RWPE2 (cell line): ENCODE results near the gene CENPP.

Experiments
- ATAC-seq: fragments of 200-7000 bp; cut with Tn5 transposase; 3 replicates; pipeline ENCODE4 v1.9.1; 2021; ENCODE audit warnings: low read depth
- DNase-seq: peaks from one replicate; pipeline ENCODE4 v3.0.0-alpha.2; 2020; ENCODE audit warnings: low spot score
- H3K27ac ChIP-seq: fragments of 450-650 bp; 2 replicates; pipeline ENCODE4 v1.5.1; 2017; ENCODE audit warnings: mild to moderate bottlenecking; ENCODE audit not compliant: poor library complexity, severe bottlenecking
- H3K27me3 ChIP-seq: fragments of 250-450 bp; sonication (Bioruptor Pico); 2 replicates; pipeline ENCODE4 v1.5.1; 2021; ENCODE audit warnings: mild to moderate bottlenecking, moderate library complexity; ENCODE audit not compliant: insufficient read depth, poor library complexity, severe bottlenecking
- H3K36me3 ChIP-seq: fragments of 250-450 bp; sonication (Bioruptor Pico); 2 replicates; pipeline ENCODE4 v1.5.1; 2020; ENCODE audit warnings: low read depth, mild to moderate bottlenecking, moderate library complexity
- H3K4me1 ChIP-seq: fragments of 250-450 bp; sonication (Bioruptor Pico); 2 replicates; pipeline ENCODE4 v1.5.1; 2021; ENCODE audit warnings: mild to moderate bottlenecking, moderate library complexity; ENCODE audit not compliant: insufficient read depth, poor library complexity, severe bottlenecking
- H3K4me3 ChIP-seq: fragments of 250-450 bp; sonication (Bioruptor Pico); 2 replicates; pipeline ENCODE4 v1.5.1; 2021; ENCODE audit warnings: mild to moderate bottlenecking, moderate library complexity; ENCODE audit not compliant: severe bottlenecking
- H3K9me3 ChIP-seq: fragments of 250-450 bp; sonication (Bioruptor Pico); 2 replicates; pipeline ENCODE4 v1.5.1; 2021; ENCODE audit warnings: mild to moderate bottlenecking, moderate library complexity; ENCODE audit not compliant: severe bottlenecking
- CTCF ChIP-seq: fragments of 450-650 bp; IDR thresholded peaks from one replicate; pipeline ENCODE4 v1.5.1; 2017; ENCODE audit warnings: mild to moderate bottlenecking, moderate library complexity; ENCODE audit not compliant: poor library complexity, severe bottlenecking

CENPP gene

DNA sequence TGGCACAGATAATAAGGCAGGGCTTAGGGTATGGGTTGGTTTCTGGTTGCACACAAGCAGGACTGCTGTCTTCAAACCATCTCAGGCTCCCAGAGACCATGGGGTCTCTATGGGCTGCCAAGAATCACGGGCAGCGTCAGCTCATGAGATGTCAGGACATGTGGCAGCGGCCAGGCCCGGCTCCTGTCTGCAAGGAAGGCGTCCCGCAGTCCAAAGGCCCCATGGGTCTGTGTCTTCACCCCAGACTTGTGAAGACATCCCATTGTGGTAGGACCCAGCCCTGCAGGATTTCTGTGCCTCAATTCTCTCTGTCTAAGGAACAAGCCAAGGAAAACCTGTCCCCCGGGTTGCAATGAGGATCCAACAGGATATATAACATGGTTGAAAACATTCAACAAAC is 311.6 kb downstream of the CENPP start:
- no peak for TF ChIP-seq CTCF
- H3K36me3 ChIP-seq: peaks cover 51% of the 10 kb centered on the region
- no peak overlapping the region for H3K27ac ChIP-seq
- H3K4me1 ChIP-seq: no peaks in the 10 kb centered on the region
- no peaks in the 10 kb centered on the region for H3K27me3 ChIP-seq
- H3K9me3 ChIP-seq: no peaks in the 10 kb centered on the region
- ATAC-seq: no peak
- DNase-seq: no peak
- H3K4me3 ChIP-seq: no peak overlapping the region

DNA sequence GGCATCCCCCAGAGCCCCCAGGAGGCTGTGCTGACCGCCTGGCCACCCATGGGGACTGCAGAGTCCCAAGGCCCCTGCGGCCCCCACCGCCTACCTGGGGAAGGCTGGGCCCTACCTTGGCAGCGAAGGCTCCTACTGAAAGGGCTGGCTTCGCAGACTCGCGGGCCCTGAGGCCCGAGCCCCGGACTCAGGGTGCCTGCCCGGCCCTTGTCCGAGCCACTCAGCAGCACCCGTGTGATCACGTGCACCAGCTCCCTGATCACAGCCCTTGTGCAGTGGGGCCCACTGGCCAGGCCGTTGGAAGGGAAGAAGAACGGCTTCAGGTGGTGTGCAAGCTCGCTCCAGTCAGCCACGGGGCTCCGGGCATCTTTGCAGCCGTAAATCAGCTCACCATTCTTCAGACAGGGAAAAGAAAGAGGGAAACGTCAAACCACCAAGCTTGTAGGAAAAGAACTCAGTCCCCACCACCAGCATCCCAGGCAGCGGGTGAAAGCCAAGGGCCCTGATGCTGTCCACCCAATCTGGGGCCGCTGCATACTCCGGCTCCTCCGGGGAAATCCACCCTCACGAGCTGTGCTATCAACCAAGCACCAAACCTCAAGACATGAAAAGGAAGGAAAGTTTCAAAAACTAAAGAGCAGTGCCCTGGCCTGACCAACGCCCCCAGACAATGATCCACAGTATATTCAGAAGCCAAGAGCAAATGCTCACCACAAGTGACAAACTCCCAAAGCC is 312.3 kb downstream of the CENPP start:
- no peaks in the 10 kb centered on the region for H3K9me3 ChIP-seq
- ATAC-seq (no peak), DNase-seq (no peak)
- no peak overlapping the region for H3K27ac ChIP-seq
- no peak for TF ChIP-seq CTCF
- H3K36me3 ChIP-seq: peaks cover 53% of the 10 kb centered on the region
- no peaks in the 10 kb centered on the region for H3K27me3 ChIP-seq
- H3K4me3 ChIP-seq: no peak overlapping the region
- H3K4me1 ChIP-seq: no peaks in the 10 kb centered on the region

DNA sequence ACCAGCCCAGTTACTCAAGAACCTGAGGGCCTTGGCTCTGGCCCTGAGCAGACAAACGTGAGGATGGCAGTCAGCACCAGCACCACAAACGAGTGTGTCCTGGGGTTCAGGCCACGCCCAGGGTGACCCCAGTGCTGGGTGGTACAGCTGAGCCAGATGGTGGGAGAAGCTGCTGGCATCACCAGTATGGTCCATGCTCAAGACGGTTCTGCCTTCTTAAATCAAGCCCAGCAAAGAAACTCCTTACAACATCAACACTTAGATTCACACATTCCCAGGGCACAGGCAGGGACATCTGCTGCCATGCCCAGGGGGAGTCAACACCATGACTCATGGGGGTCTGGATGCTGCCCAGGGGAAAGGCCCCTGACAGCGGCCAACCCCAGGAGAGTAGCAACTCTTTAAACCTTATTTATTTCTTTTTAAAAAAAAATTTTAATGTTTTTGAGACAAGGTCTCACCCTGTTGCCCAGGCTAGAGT is 312.9 kb downstream of the CENPP start:
- no peak for TF ChIP-seq CTCF
- Histone ChIP-seq H3K4me3 (no peak overlapping the region), H3K36me3 (peaks cover 51% of the 10 kb centered on the region), H3K4me1 (no peaks in the 10 kb centered on the region), H3K27me3 (no peaks in the 10 kb centered on the region), H3K27ac (no peak overlapping the region), H3K9me3 (no peaks in the 10 kb centered on the region)
- no peak for ATAC-seq
- no peak for DNase-seq

DNA sequence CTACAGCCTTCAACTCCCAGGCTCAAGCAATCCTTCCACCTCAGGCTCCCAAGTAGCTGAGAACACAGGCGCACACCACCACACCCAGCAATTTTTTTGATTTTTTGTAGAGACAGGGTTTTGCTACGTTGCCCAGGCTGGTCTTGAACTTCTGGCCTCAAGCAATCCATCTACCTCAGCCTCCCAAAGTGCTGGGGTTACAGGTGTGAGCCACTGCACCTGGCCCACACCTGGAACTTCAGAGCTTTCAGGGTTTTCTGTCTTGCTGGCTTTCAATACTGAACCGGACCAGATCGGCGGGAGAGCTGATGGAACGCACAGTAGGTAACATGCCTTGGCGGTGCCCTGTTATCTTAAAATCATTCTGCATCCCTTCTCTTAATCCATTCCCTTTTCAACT is 313.4 kb downstream of the CENPP start:
- H3K4me1 ChIP-seq: no peaks in the 10 kb centered on the region
- no peaks in the 10 kb centered on the region for H3K27me3 ChIP-seq
- H3K4me3 ChIP-seq: no peak overlapping the region
- TF ChIP-seq CTCF: no peak
- peaks cover 49% of the 10 kb centered on the region for H3K36me3 ChIP-seq
- DNase-seq: no peak
- no peak overlapping the region for H3K27ac ChIP-seq
- ATAC-seq: no peak
- H3K9me3 ChIP-seq: no peaks in the 10 kb centered on the region

DNA sequence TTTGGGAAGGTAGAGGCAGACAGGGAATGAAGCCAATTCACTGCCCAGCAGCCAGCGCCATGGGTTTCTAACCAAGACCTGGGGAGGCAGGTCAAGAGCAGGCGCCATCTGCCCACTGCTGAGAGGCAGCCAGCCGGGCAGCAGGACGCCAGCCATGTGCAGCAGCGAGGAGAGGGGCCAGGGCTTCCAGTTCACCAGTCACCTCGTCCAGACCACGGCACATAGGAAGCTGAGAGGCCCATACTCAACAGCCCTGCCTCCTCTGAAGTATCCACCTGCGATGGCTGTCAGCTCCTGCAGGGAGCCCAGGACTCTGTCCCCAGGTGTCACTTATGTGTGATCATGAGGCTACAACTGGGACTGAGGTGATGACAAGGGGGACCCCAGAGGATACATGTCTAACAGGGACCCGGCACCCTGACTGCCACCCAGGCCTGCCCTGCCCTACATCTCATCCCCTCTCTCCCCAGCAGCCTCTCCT is 314.1 kb downstream of the CENPP start:
- no peaks in the 10 kb centered on the region for H3K9me3 ChIP-seq
- H3K27ac ChIP-seq: no peak overlapping the region
- H3K4me3 ChIP-seq: no peak overlapping the region
- ATAC-seq (no peak), DNase-seq (no peak)
- no peaks in the 10 kb centered on the region for H3K27me3 ChIP-seq
- H3K36me3 ChIP-seq: peaks cover 45% of the 10 kb centered on the region
- no peaks in the 10 kb centered on the region for H3K4me1 ChIP-seq
- TF ChIP-seq CTCF: no peak
